HG02885 (cell line): ENCODE measurements around the gene TMEM11.
A peak's percentile ranks its signal among the peaks of the same experiment; 100 is the strongest.
"Not testable (repeated sequence)": the region's sequence is repeated elsewhere in the genome, so short reads cannot be mapped to it uniquely, and the experiment has no call there.

Experiments used
- ATAC-seq: cut with Tn5 transposase; IDR thresholded peaks from one replicate; pipeline ENCODE4 v1.9.1; 2021; ENCODE audit warnings: mild to moderate bottlenecking; ENCODE audit not compliant: unreplicated experiment, poor library complexity

The TMEM11 gene

DNA sequence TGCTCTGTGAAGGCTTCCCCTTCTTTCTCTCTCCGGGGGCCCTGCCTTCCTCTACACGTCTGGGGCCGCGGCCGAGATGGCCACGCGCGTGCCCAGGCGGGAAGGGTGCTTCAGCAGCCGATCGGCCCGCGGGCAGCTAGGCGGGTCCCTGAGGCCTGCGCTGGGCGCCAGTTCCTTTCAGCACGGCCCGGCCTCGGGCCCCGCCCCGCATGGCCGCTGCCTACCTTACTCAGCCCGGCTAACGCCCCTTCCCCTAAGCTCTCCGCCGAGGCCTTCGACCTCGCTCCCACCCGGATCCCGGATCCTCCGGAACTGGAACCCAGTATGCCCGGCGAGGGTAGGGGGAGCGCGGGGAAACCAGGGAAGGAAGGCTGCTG is 335 bp downstream of the TMEM11 start:
- ATAC-seq, result peak; percentile 12

DNA sequence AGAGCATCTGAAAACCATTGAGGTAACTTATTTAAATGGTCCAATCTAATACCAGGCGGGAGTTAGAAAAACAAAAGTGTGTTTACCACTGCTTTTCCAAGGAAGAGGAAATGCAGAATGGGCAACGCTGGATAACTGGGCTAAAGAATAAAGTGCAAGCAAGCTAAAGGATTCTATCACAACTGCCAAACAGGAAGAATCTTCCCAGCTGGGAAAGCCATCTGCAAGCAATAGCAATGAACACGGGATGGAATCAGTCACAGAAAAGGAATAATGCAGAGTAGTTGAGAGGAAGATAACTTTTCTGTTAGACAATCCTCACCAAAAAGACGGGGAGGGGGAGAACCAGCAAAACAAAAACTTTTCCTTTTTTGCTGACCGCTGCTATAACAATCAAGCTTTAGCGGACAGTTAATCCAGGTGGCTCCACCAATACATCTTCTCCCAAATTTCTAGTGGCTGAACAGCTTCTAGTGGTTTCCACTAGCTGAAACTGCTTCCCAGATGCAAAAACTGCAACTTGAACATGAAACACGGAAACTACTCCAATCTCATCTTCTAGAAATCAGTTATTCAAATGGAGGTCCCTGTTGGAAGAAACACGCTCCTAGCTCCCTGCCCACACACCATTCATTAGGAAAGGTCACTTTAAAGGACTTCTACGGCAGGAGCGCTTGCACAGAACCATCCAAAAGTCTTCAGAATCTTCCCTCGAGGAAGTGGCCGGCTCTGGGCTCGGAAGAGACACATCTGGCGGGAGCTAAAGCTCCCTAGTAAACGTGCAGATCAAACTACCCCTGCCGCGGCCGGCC is 929 bp downstream of the TMEM11 start:
- no peak for ATAC-seq

DNA sequence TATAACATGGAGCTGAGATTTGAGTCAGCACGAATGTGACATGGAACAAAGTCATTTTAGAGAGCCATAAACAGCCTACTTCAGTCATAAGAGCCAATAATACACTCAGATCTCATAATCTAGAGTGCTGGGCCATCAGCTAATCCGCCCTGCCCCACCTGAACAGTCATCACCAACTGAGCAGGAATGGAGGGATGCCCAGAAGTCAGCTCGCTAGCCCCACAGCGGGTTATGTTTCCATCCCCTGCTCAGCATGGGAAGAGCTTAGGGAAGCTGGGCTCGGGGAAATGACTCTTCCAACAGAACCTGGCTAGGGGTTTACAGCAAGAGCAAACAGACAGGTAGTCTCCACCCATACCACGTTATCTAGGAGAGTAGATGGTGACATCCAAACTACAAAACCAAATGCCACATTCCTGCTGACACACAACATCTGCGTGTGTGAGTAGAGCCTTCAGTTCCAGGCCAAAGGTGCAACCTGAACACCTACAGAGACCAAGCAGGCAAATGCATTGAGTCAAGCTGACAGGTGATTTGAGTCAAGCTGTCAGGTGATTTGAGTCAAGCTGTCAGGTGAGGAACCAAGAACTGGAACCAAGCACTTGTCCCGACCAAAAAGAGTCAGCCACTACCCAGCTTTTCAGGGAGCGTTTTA is 2.0 kb downstream of the TMEM11 start:
- ATAC-seq, result no peak

DNA sequence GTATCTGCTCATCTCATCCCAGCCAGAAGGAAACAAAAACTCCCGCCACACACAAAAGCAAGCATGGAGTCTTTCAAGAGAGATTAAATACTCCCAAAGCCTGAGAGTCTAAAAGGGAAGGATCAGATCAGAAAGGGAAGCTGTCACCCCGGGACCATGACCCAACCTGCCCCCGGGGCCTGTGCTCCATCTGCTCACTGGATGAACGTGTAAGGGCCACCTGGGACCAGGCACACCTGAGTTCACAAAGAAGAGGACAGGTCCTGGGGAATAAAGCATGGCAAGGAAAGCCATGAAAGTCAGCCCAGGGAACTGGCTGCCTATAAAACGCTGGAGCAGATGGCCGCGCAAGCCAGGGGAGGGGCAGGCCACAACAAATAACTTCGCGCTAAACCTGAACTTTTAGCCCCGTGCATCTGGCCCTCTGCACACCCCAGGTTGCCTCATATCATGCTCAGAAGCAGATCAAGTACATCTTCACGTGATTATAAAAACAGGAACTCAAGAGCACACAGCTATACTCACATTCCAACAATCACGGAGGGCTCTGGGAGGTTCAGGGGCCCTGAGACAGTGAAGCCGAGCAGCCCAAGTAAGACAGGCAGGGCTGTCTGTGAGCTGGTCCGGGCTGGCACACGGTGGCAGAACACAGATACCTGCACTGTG is 3.4 kb downstream of the TMEM11 start:
- ATAC-seq, result no peak

DNA sequence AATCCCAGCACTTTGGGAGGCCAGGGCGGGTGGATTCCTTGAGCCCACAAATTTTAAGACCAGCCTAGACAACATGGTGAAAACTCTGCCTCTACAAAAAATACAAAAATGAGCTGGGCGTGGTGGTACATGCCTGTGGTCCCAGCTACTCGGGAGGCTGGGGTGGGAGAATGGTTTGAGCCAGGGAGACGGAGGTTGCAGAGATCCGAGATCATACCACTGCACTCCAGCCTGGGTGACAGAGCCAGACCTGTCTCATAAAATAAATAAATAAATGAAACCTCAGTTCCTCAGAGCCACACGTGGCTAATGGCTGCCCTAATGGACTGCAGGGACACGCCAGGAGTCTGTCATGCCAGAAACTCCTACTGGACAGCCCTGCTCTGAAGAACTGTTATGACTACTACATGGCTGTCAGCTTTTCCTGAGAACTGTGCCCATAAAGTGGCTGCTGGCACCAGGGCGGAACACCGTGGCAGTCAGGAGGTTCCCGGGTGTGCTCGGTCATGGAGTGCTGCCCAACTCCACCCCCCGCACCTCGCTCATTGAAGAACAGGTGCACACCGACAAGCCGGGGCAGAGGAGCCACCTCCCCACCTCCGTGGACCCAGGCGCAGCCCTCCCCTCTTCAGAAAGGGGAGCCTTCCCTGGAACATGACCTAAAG is 4.3 kb downstream of the TMEM11 start:
- no peak for ATAC-seq

DNA sequence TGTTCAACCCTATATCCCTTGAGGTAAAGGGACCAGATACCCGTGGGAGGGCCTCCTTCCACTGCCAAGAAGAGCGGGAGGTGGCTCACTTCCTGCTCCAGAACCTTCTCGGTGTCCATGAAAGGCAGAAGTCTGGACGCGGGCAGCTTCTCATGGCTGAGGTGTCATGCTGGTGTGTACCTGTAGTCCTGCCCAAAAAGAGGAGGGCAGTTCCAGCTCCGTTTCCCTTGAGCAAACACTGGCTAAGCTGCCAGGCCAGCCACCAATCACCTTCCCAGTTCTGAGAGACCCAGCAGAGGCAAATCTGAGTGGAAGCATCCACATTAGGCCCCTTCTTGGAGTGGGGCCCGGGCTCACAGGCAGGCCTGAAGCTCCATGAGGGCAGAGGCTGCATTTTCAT is 5.6 kb downstream of the TMEM11 start:
- no peak for ATAC-seq

DNA sequence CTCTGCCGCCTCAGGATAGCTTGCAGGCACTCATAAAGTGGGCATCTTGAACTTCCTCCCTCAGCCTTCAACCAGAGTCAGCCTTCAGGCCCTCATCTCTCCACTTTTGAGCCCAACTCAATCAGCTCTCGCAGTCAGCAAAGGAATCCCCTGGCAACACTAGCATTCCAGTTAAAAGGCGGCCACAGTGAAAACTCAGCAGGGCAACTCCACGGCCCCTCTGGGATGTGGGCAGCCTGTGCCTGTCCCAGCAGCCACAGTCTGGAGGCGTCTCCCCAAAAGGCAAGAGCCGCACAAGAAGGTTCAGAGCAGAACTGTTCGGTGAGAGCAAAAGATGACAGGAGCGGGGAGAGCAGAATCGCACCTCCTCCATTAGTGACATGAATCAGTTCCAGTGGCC is 9.0 kb downstream of the TMEM11 start:
- no peak for ATAC-seq

DNA sequence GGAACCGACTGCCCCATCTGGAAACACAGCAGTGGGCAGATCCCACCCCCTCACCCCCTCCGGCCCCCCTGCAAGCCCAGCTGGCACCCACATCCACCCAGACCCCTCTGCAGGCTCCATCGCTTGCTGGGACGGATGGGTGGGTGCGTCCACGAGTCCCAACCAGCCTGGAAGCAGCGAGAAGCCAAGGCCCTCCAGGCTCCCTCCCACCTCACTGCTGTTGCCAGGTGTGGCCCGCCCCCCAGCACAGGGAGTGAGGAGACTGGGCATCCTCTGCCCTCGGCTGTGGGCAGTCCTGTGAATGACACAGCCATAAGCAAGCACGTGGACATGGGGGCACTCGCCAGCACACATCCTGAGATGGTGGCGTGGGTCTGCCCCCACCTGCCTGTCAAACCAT is 11.4 kb downstream of the TMEM11 start:
- ATAC-seq, result no peak

DNA sequence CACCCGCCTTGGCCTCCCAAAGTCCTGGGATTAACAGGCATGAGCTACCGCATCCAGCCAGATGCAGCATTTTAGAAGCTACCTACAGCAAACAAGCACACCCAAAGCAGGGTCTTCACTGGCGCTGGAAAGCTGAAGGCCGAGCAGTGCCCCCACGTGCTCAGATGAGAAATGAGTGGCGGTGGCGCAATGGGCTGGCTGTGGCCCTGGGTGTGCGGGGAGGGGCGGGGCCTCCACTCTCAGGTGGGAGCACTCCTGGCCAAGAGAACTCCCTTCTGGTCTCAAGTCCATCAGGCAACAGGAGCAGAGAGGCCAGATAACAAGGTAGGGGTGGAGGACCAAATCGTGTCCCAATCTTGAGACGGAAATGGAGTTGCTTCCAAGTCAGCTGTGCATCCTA is 12.1 kb downstream of the TMEM11 start:
- ATAC-seq, result no peak

DNA sequence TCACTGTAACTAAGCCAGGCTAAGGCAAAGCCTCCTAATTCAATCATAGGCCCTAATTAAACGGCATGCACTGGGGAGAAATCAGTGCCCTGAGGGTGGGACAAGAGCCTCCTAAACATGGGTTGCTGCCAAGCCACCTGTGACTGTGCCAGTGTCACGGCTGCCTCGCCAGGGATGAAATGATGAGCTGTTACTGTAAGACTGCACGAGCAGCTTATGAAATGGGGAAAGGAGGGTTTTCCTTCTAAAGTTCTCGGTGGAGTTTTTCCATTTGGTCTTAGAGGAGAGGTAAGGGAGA is 12.7 kb downstream of the TMEM11 start:
- no peak for ATAC-seq

DNA sequence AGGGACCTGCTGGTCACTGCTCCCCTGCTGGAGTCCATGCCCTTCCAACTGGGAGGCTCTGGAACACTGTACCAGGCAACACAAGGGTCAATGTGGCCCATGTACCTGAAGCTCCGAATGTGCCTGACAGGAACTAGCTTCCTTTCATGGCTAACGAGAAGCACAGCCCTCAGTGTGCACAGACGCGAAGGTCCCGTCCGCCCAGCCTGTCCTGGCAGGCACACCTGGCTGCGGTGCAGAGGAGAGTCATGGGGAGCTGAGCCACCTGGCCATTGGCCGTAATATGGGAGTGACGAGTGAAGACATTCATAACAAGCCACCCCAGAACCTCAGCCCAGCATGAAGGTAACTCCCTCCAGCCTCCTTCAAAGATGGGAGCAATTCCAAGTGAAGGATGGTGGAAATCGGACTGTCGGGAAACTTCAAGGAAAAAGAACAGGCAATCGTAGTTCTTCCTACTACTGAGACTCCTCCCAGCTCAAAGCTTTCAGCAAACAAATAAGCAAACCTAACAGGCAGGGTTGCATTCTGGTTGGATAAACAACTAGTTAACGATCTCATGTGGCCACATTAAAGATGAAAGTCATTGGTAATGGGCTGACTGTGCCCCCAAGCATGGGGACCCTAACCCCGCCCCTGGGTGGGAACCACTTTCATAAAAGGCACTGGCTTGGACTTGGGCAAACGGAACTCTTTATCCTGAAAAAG is 13.2 kb downstream of the TMEM11 start:
- ATAC-seq, result no peak

DNA sequence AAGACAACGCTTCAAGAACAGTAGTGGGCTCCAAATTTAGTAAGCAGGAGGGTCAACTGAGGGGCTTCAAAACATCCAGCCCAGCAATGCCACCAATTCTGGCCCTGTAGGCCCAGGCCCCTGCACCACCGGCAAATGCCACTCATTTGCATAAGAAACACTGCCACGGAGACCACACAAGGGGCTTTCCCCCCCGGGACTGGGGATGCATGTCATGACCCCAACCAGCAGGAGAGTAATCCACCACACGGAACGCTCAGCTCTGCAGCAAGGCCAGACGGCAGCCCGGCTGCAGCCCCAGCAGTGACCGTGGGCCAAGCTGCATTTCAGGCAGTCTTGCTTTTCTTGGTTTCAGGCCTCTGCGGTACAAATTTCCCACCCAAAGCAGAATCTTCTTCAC is 14.1 kb downstream of the TMEM11 start:
- no peak for ATAC-seq

DNA sequence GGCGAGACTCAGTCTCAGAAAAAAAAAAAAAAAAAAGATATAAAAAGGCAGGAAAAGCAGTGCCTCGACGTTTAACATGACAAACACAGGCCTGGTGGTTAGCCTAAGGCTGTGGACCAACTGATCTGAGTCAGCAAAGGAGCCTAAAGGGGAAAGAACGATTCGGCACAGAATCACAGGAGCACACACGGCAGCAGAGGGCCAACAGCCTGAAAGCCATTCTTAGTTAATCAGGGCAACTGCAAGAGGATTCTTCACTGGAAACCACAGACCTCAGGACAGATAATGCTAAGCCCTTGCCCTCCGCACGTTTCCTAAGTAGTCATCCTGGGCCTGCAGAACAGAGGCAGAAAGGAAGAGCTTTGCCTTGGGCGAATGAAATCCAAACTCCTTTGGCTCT is 14.7 kb downstream of the TMEM11 start:
- ATAC-seq, result no peak

DNA sequence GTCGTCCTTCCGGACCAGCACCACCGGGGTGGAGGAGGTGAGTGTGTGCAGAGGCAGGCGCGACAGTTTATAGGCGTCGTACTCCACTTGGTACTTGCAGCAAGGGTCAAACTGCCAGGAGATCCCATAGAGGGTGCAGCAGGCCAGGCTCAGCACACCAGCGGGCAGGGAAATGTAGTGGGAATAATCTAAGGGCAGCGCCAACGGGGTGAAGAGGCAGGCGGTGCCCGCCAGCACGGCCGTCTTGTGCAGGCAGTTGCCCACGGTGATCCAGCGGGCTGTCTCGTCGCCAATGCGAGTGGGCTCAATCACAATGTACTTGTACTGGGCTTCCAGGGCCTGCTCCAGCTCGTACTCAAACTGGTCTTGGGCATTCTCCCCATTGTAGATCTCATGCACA is 15.6 kb downstream of the TMEM11 start:
- no peak for ATAC-seq

DNA sequence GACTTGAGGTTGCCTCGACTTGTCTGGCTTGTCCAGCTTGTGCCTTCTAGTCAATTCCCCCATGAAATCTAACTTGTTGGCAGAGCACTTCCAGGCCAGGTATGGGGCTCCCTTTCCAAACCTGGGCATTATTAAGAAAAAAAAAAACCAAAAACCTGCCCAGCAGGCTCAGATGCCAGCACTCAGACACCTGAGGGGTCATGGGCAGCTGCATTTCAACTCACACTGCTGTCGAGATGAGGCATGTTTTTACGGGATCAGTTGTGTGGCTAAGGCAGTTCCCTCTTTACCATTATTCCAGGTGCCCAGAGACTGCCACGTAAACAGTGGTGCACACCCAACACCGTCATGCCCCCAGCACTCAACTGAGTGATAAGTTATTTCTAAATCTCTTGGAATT is 17.8 kb downstream of the TMEM11 start:
- ATAC-seq, result no peak

DNA sequence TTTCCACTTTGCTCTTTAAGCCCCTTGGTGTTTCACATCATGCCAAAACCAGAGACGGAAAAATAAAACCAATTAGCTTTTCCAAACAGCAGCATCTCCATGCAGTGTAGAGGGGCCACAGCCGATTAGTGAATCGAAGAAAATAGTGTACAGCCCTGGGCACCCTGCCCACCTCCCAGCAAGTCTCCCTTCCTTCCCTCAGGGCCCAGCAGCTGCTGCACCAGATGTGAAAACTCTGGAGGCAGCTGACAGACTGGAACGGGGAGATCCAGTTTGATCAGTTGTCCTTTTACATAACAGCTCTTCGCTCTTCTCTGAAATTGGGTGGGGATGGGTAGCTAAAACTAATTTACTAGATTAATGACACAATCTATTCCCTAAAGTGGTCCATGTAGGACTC is 19.3 kb downstream of the TMEM11 start:
- no peak for ATAC-seq

DNA sequence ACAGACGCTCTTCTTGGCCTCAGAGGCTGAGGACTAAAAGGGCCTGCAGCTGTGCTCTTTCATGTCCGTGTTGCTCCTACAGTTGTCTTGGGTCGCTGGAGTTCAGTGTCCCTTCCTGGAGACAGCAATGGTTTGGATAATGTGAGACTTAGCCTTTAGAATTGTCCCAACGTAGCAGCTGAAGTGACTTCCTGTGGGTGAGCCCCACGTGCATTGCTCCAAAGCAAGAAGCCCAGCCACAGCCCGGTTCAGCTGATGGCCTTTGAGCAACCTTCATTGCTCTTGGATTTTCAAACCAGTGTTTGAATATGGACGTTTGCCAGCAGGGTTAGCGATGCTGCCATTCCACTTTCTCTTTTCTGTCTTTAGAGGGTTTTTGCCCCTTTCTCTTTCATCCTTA is 19.7 kb downstream of the TMEM11 start:
- no peak for ATAC-seq

DNA sequence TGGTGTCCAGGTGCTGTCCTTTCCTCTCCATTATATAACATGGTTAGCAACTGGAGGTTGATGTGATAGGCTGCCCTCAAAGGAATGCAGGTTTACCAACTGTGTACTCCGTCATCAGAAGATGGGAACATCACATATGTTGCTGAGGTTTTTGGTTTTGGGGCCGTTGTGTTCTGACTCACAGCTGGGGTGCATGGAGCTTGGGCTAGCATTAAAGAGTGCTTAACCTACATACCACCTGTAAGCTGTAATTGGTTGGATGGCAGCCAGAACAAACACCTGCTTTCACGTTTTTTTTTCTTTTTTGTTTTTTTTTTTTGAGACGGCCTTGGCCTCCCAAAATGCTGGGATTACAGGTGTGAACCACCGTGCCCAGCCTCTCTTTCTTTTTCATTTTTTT is 20.9 kb downstream of the TMEM11 start:
- ATAC-seq, result no peak

DNA sequence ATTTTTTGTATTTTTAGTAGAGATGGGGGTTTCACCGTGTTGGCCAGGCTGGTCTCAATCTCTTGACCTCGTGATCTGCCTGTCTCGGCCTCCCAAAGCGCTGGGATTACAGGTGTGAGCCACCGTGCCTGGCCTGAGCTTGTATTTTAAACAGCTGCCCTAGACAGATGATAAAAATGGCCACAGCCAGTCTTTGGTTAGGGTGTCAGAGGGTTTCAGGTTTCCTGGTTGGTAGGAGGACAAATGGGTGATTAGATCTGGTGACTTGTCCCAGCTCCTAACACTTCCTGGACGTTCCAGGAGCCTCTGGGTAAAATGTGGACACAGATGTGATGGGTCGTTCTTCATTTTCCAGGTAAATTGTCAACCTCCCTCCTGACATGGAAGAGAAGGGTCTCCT is 21.5 kb downstream of the TMEM11 start:
- not testable (repeated sequence) for ATAC-seq

DNA sequence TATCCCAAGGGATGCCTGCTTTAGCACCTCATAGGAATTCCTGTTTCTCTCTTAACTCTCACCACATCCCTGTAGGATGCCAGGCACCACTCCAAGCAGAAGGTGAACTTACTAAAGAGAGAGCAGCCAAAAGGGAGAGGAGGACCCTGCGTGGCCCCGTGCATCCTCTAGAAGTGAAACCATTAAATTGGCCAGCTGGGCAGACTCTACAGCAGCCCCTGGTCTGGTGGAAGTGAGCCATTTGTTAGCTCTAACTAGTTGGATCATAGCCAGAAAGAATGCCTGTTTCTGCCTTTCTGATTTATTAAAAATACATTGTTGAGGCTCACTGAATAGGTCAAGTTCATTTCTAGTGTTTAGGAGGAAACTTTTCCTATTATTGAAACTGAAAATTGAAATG is 22.3 kb downstream of the TMEM11 start:
- no peak for ATAC-seq

DNA sequence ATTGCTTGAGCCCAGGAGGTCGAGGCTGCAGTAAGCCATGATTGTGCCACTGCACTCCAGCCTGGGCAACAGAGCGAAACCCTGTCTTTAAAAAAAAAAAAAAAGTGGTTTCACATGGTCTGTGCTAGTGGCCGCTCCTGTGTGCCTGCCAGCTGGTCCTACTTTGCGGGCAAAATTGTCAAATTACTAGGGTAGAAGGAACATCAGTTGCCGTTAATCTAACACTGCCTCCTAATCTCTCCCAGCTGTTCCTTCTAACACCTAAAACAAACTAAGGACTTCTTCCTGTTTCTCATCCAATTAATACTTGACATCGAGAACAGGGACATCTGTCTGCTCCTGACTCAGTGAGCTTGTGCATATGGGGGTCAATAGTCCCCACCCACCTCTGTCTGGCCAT is 23.9 kb downstream of the TMEM11 start:
- ATAC-seq, result no peak
